ENCODE data around the gene TESK2. TPM values are rescaled to one million over a fixed set of nuclear protein-coding genes. Genes with fewer than 3 reads are reported as not detected.

The TESK2 gene
- total RNA-seq, 1 donor from 2014 or later: 14.9 TPM

DNA sequence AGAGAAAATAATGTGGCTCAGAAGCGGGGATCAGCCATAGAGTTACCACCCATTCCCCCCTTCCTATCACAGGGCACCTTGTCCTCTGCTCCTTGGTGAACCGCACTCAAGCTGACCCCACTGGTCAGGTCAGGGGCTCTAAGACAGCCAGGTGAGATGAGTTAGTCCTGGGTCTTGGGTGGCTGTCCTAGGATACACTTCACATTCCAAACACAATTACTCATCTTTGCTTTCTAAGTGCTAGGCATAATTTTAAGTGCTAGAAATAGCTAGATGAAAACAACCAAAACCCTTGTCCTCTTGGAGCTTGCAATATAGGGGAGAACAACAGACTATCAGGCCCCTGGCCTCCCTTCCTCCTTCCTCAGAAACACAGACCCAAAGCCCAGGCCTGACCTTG is 142.9 kb downstream of the TESK2 start:
- H3K27ac Mint-ChIP-seq: no peak overlapping the region
- H3K79me2 ChIP-seq (ENCODE audit: low read depth): no peaks in the 10 kb centered on the region

DNA sequence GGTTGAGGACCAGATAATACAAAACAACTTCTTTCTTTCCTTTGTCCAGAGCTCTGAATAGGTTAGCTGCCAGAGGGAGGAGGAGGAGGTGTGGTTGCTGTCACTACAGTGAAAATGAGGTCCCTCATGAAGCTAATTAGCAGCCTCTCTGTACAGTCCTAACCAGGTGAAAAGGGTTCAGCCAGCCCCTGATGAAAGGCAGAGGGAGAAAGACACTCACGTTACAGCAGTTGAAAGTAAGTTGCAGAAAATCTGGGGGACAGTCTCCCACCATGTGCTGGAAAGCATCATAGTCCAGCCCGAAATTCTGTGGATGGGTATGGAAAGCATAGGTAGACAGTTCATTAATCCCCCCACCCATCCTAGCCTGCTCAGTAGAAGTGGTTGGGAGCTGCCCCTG is 144.5 kb downstream of the TESK2 start:
- H3K4me1 Mint-ChIP-seq: peaks cover 5% of the 10 kb centered on the region
- H3K36me3 Mint-ChIP-seq: peaks cover 17% of the 10 kb centered on the region
- no peaks in the 10 kb centered on the region for H3K9me3 ChIP-seq (ENCODE audit: low read depth)
- no peaks in the 10 kb centered on the region for H3K36me3 ChIP-seq
- H3K9ac ChIP-seq: no peak overlapping the region
- H3K4me2 ChIP-seq: no peak overlapping the region
- H3K9me3 Mint-ChIP-seq: no peaks in the 10 kb centered on the region
- no peaks in the 10 kb centered on the region for H3F3A ChIP-seq (ENCODE audit: low read depth)
- no peak for TF ChIP-seq EZH2phosphoT487 (IDR thresholded peaks at IDR 0.05)
- TF ChIP-seq, protein P1, sequence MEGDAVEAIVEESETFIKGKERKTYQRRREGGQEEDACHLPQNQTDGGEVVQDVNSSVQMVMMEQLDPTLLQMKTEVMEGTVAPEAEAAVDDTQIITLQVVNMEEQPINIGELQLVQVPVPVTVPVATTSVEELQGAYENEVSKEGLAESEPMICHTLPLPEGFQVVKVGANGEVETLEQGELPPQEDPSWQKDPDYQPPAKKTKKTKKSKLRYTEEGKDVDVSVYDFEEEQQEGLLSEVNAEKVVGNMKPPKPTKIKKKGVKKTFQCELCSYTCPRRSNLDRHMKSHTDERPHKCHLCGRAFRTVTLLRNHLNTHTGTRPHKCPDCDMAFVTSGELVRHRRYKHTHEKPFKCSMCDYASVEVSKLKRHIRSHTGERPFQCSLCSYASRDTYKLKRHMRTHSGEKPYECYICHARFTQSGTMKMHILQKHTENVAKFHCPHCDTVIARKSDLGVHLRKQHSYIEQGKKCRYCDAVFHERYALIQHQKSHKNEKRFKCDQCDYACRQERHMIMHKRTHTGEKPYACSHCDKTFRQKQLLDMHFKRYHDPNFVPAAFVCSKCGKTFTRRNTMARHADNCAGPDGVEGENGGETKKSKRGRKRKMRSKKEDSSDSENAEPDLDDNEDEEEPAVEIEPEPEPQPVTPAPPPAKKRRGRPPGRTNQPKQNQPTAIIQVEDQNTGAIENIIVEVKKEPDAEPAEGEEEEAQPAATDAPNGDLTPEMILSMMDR (IDR thresholded peaks at IDR 0.05): no peak
- TF ChIP-seq EZH2 (IDR thresholded peaks at IDR 0.05): no peak
- H4K20me1 ChIP-seq (ENCODE audit: low read depth): no peaks in the 10 kb centered on the region
- DNase-seq (ENCODE audit: low spot score): no peak
- H3K27ac Mint-ChIP-seq: no peak overlapping the region
- H2AFZ ChIP-seq (replicated peaks): no peak overlapping the region
- no peak overlapping the region for H3K4me3 Mint-ChIP-seq
- H3K79me2 ChIP-seq (ENCODE audit: low read depth): peaks cover 9% of the 10 kb centered on the region
- H3K27ac ChIP-seq: no peak overlapping the region
- H3K27me3 ChIP-seq: no peaks in the 10 kb centered on the region
- H3K27me3 Mint-ChIP-seq (ENCODE audit: insufficient read depth, low read depth): peaks cover 6% of the 10 kb centered on the region
- H3K4me1 ChIP-seq: no peaks in the 10 kb centered on the region
- H3K4me3 ChIP-seq: no peak overlapping the region

More for the DNA sequence above, 142.9 kb downstream of the TESK2 start:
- H3K36me3 ChIP-seq: no peaks in the 10 kb centered on the region
- no peak overlapping the region for H3K9ac ChIP-seq
- no peaks in the 10 kb centered on the region for H3K4me1 Mint-ChIP-seq
- DNase-seq (ENCODE audit: low spot score): no peak
- H3K27ac ChIP-seq: no peak overlapping the region
- H2AFZ ChIP-seq (replicated peaks): no peak overlapping the region
- no peaks in the 10 kb centered on the region for H3K9me3 Mint-ChIP-seq
- H4K20me1 ChIP-seq (ENCODE audit: low read depth): no peaks in the 10 kb centered on the region
- no peaks in the 10 kb centered on the region for H3F3A ChIP-seq (ENCODE audit: low read depth)
- H3K36me3 Mint-ChIP-seq: peaks cover 7% of the 10 kb centered on the region
- H3K9me3 ChIP-seq (ENCODE audit: low read depth): no peaks in the 10 kb centered on the region
- H3K27me3 ChIP-seq: no peaks in the 10 kb centered on the region
- no peak overlapping the region for H3K4me3 Mint-ChIP-seq
- H3K4me2 ChIP-seq: no peak overlapping the region
- H3K4me3 ChIP-seq: no peak overlapping the region
- peaks cover 6% of the 10 kb centered on the region for H3K27me3 Mint-ChIP-seq (ENCODE audit: insufficient read depth, low read depth)
- TF ChIP-seq, protein P1 (IDR thresholded peaks at IDR 0.05): no peak
- TF ChIP-seq EZH2 (IDR thresholded peaks at IDR 0.05) (no peak), EZH2phosphoT487 (IDR thresholded peaks at IDR 0.05) (no peak)
- no peaks in the 10 kb centered on the region for H3K4me1 ChIP-seq

DNA sequence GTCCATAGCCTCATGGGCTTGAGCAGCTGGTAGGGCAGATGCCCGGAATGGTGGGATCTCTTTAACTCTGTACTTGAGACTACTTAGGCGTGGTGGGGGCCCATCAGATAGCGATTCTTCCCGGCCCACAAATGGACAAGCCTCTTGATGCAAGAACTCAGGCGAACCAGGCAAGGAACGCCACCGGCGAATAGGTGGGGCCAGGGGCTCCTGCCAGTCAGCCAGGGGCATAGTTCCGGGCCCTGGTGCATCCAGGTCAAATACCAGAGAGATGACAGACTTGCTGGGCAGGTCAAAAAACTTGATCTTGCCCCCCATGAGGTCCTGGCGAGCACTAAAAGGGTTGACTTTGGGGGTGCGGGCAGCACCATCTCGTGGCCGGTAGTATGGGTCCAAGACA is 145.9 kb downstream of the TESK2 start:
- H3K27me3 ChIP-seq: no peaks in the 10 kb centered on the region
- Mint-ChIP-seq H3K27ac (no peak overlapping the region), H3K9me3 (no peaks in the 10 kb centered on the region), H3K27me3 (ENCODE audit: insufficient read depth, low read depth) (peaks cover 9% of the 10 kb centered on the region), H3K36me3 (peaks cover 17% of the 10 kb centered on the region), H3K4me3 (no peak overlapping the region), H3K4me1 (peaks cover 9% of the 10 kb centered on the region)
- H4K20me1 ChIP-seq (ENCODE audit: low read depth): no peaks in the 10 kb centered on the region
- no peak overlapping the region for H2AFZ ChIP-seq (replicated peaks)
- H3F3A ChIP-seq (ENCODE audit: low read depth): peaks cover 8% of the 10 kb centered on the region
- H3K4me2 ChIP-seq: no peak overlapping the region
- H3K9me3 ChIP-seq (ENCODE audit: low read depth): no peaks in the 10 kb centered on the region
- H3K9ac ChIP-seq: no peak overlapping the region
- H3K36me3 ChIP-seq: no peaks in the 10 kb centered on the region
- TF ChIP-seq EZH2 (IDR thresholded peaks at IDR 0.05) (no peak), EZH2phosphoT487 (IDR thresholded peaks at IDR 0.05) (no peak)
- TF ChIP-seq, protein P1 (IDR thresholded peaks at IDR 0.05): no peak
- H3K4me3 ChIP-seq: no peak overlapping the region
- peaks cover 21% of the 10 kb centered on the region for H3K79me2 ChIP-seq (ENCODE audit: low read depth)
- H3K27ac ChIP-seq: no peak overlapping the region
- no peak for DNase-seq (ENCODE audit: low spot score)
- peaks cover 9% of the 10 kb centered on the region for H3K4me1 ChIP-seq
